ENCODE results near the gene STXBP6.

The STXBP6 gene

DNA sequence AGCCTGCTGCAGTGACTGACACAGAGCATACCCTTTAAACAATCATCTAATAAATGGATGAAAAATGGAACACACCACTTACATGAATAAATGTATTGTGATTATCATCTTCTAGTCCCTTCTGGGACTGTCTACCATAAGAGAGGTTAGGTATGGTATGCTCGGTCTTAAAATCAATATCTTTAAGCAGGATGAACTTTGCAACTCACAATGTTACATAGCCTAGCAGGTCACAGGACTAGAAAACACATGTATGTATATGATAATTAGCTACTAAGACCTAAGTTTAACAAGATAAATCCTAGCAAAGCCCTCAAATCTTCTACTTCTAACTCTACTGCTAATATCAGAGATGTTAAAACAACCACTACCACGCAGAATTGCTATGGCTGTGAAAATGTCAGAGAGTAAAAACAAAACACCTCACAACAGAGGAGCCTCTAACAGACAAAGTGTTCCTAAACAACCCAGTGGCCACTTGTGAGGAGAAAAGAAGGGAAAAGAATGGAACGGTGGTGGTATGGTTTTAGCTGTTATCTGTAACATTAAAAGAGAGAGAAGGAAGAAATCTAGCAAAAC is 139.4 kb downstream of the STXBP6 start:
- no peak for DNase-seq

DNA sequence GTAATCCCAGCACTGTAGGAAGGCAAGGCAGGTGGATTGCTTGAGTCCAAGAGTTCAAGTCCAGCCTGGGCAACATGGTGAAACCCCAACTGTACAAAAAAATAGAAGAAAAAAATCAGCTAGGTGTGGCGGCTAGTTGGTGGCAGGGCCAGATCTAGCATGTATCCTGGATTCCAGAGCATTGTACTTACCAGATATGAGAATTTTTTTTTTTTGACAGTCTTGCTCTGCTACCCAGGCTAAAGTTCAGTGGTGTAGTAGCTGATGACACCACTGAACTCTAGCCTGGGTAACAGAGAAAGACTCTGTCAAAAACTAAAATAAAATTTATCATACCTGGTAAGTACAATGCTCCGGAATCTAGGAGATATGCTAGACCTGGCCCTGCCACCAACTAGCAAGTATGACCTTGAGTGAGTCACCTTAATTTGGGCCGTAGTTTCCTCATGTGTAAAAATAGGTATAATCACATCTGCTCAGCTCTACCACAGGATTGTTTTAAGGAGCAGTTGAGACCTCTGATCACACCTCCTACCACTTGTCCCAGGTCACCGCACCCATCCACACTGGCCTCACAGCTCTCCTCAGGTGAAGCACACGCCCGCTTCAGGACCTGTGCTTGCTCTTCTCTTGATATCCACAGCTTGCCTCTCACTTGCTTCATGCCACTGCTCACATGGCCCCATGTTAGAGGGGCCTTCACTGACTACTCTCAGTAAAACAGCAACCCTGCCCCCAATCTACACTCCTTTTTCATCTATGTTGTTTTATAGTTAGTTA is 140.2 kb downstream of the STXBP6 start:
- DNase-seq: no peak

DNA sequence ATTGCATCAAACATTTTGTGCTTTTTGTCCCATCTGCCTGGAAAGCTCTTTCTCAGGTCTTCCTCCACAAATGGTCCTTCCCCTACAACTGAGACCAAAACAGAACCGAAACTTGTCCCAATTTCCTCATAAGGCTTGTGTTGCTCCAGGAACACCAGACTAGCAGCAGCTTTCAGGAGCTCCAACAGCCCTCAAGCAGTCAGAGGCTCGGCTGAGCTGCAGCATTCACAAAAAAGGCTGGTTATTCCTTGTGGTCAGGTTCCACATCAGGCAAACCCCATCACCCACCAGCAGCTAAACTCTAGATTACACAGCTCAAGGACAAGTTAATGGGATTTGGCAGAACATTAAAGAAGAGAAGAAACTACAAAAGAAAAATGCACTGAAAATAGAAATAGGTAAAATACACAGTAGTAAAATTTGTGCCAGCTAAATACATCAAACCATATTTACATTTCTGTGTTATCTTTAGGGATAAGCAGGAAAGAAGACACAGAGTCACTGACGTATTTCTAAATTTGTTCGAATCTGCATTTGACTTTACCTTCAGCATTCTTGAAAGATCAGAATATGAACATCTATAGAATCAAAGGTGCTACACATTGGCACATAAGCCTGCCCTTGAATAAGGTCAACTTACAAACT is 141.2 kb downstream of the STXBP6 start:
- no peak for DNase-seq

GRCh38 chr14:24904533-24904932 is 145.4 kb downstream of the STXBP6 start:
- no peak for DNase-seq

DNA sequence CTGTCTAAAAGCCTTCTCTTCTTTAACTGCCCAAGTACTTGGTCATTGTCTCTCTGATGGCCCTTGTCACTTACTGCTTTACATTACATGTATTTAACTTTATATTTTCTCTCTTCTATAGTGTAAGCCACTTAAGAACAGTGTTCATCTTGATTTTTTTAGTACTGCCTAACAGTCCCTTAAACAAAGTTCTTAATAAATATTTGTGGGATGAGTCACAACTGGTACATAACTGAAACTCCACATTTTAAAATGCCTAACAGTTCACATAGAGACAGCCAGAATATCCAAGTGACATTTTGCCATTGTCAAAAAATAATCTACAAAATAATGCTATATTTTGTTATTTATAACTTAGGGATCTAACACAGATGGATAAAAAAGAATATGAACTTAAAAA is 146.6 kb downstream of the STXBP6 start:
- no peak for DNase-seq

GRCh38 chr14:24900269-24901100 is 149.5 kb downstream of the STXBP6 start:
- no peak for DNase-seq

DNA sequence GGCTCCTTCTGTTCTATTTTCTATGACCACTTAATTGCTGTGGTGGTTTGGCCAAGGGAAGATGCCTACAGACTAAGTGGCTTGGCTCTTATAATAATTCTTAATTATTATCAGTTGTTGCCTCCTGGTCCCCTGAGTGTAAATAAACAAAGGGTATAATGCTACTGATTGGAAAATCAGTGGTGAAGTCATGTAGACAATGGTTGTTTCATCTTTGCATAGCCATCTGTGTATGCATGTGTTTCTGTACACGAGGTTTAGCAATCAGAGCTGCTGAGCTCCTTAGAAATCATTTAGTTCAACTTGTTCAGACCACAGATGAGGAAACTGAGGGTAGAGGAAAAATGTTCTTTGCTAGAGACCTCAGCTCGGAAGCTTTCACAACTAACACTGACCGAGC is 152.2 kb downstream of the STXBP6 start:
- no peak for DNase-seq

GRCh38 chr14:24895622-24896021 is 154.3 kb downstream of the STXBP6 start:
- DNase-seq: no peak

DNA sequence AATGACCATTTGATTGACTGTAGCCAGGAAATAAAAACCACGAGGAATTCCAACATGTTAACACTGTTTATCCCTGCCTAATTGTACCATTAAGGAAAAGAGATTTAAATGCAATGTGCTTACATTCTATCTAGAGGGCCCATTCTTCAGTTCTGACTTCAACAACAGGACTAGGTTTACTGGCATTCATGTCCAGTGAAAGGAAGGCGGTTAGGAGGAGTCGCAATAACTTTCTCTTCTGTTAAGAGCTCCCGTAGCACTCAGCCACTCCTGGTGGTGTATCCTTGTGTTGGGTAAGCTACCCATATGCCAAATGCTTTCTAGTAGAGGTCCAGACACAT is 154.7 kb downstream of the STXBP6 start:
- DNase-seq: no peak

- DNase-seq: no peak
These were observed 155.2 kb downstream of the STXBP6 start for GRCh38 chr14:24894583-24895242.

- DNase-seq: no peak
These were observed 157.4 kb downstream of the STXBP6 start for GRCh38 chr14:24892497-24893051.

DNA sequence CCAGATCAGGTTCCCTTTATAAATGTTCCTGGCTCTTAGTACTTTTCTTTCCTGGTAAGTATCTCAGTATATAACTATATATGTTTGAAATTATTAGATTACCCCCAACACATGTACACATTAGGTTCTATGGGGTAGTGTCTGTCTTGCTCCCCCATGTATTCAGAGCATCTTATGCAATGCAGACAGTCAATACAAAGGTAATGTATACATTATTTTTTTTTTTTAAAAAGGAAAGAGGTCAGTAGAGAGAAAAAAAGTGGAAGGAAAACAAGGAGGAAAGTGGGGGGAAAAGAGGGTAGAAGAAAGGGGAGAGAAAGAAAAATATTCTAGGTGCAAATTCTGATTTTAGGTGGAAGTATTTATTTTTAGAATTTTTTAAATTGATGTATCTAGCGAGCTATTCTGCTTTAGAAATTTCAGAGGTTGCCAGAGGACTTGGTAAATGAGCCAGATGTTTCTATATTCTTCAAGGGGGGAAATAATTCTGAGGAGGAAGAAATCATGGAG is 157.9 kb downstream of the STXBP6 start:
- DNase-seq: no peak

DNA sequence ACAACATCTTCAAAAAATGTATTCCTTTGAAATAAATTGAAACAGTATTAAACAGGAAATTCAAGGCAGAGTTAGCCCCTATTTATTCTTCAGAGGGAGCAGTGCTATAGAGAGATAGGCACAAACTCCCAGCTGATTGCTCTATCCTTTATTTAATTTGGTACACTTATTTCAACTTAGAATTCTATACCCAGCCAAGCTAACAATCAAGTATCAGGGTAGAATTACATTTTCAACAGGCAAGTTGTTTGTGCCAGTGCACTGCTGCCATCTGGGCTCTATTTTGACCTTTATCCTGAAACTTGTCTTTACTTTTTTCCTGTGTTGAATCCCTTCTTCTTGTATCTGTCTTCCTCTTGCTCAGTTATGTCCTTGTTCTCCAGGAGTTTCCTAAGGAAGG is 159.2 kb downstream of the STXBP6 start:
- no peak for DNase-seq

- no peak for DNase-seq
These were observed 160.1 kb downstream of the STXBP6 start for GRCh38 chr14:24889843-24890242.

- no peak for DNase-seq
These were observed 161.4 kb downstream of the STXBP6 start for GRCh38 chr14:24888532-24888931.

DNA sequence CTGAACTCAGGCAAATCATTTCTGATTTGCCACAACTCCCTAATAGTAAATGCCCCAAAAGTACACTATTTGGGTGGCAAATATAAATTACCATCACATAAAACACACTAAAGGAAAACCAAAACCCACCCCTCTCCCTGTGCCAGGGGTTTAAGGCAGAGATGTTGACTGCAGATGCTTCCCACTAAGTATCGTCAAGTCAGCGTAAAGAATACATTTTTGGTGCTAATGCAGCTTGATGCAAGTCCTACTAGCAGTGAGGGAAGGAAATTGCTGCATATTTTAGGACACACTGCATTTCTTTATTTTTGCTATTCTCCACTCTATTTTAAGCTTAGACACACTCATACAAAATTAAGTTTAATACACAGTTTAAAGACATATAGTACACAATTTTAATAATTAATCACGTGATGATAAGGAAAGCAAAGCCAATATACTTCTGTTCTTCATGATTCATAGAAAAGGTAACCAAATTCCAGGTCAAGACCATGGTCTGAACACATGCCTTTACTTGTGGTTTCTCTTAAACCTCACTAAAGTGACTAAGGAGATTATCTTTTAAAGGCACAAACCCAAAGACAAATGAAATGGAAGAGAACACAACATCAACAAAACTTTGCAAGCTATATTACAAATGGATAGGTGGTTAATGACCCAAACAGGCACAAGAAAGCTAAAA is 162.2 kb downstream of the STXBP6 start:
- no peak for DNase-seq

DNA sequence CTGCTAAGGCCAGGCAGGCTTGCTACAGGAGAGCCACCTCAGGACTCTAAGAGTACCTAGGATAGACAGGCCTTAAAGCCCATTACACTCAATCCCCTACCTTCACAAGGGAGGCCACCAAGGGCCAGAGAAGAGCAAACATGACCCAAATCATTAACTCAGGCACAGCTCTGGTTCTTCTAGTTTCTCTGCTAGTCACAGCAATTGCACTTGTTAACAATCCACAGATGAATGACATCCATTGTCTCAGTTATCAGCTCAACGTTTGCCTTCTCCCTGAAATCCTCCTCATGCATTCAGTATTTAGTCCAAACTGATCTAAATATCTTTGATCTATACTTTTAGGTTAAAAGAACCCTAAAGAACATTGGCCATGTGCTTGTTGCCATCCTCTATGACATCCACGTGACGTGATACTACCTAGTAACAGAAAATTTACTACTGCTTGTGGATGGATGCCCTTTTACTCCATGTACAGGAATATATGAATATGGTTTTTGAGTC is 164.5 kb downstream of the STXBP6 start:
- no peak for DNase-seq

- no peak for DNase-seq
These were observed 166.4 kb downstream of the STXBP6 start for GRCh38 chr14:24883576-24883975.

DNA sequence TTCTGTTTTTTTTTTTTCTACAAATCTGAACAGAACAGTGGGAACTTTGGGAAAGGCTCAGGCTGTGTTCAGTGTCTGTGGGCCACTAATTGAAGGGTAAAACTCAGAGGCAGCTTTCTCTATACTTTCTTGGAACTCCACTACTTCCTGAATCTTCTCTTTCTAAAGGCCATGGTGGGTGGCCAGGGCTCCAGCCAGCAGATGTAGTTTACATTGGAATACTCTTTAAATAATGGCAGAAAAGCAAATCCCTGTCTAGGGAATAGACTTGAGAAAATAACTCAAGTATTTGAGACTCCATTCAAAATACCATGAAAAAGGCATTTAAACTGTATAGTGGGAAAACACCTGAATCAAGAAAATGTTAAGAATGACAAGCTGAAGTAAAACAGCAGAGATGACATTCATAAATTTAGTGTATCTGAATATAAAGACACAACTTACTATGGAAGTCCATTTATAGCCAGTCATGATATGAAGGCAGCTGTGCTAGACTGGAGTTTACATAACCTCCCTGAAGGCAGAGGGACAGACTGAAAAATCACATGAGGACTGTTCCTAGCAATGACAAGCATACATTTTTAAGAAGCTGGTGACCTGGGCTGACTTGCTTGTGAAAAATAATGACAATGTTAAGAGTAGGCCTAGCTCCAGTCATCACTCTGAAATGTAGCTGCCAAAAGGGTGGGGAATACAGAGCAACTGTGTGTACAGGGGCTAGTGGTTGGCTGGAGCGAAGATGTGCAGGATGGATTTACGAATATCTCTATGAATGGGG is 168.6 kb downstream of the STXBP6 start:
- DNase-seq: no peak

- DNase-seq: no peak
These were observed 169.3 kb downstream of the STXBP6 start for GRCh38 chr14:24880689-24881088.

Measured in NCI-H187 treated with DMSO at 0.1 percent for 48 hours (cell line).